Nephron progenitor cell (in vitro differentiated cells): ENCODE measurements around the gene DDX6.
A peak's percentile ranks its signal among the peaks of the same experiment; 100 is the strongest.

Source experiments
- DNase-seq: peaks from one replicate; pipeline ENCODE4 v3.0.0; 2021
- H3K27ac Mint-ChIP-seq: 2 replicates; pipeline ENCODE4 v1.8.0; 2021; ENCODE audit warnings: mild to moderate bottlenecking, moderate library complexity, mixed read lengths
- H3K27me3 Mint-ChIP-seq: 2 replicates; pipeline ENCODE4 v1.8.0; 2021; ENCODE audit warnings: mild to moderate bottlenecking, low read depth, mixed read lengths; ENCODE audit not compliant: poor library complexity
- H3K36me3 Mint-ChIP-seq: 2 replicates; pipeline ENCODE4 v1.8.0; 2021; ENCODE audit warnings: low read depth, mixed read lengths
- H3K4me1 Mint-ChIP-seq: 2 replicates; pipeline ENCODE4 v1.8.0; 2021; ENCODE audit warnings: mixed read lengths
- H3K4me3 Mint-ChIP-seq: 2 replicates; pipeline ENCODE4 v1.8.0; 2021; ENCODE audit warnings: mild to moderate bottlenecking, moderate library complexity, mixed read lengths
- H3K9me3 Mint-ChIP-seq: 2 replicates; pipeline ENCODE4 v1.8.0; 2021; ENCODE audit warnings: mild to moderate bottlenecking, moderate library complexity, mixed read lengths
- CTCF ChIP-seq: fragments of 200-600 bp; sonication (generic); IDR thresholded peaks from 2 replicates; pipeline ENCODE4 v1.5.0; 2021; ENCODE audit warnings: antibody characterized with exemption

The DDX6 gene

DNA sequence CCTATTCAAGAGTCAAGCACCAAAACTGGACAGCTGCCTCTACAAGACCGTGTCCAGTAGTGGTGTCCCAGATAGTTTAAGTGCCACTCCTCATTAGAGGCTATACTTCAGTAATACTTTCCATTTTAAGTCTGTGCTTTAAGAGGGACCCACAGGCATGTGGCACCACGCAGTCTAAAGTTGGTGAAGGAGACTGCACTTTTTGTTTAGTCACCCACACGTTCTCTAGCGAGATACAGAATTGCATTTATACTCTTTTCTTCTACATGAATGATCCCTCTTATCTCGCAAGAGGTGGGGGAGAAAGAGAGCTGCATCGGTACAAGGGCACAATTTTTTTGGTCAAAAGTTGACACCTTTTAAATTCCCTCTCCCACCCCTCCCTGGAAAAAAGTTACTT, 41.5 kb downstream of the DDX6 start:
- Mint-ChIP-seq H3K27ac (no peak overlapping the region), H3K4me1 (no peaks in the 10 kb centered on the region), H3K36me3 (peaks cover 41% of the 10 kb centered on the region), H3K27me3 (no peaks in the 10 kb centered on the region), H3K4me3 (no peak overlapping the region), H3K9me3 (no peaks in the 10 kb centered on the region)
- no peak for TF ChIP-seq CTCF
- DNase-seq, result no peak

DNA sequence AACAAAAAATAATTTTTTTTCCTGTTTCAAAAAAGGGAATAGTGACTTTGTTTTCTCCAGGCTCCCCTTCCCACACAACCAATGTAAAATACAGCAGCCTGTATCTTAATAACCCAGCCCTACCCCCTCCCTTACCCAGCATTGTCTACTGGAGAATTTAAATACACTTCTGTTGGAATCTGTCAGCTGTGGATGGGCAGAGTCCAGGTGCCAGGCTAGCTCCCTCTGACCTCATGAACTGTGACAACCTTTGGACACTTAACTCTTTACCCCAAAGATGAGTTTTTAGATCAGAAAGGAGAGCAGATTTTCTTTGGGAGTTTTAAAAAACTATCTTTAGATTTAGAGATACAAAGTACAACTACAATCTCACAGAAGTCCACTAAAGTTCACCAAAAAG, 42.9 kb downstream of the DDX6 start:
- Mint-ChIP-seq H3K4me1 (no peaks in the 10 kb centered on the region), H3K4me3 (no peak overlapping the region), H3K36me3 (peaks cover 32% of the 10 kb centered on the region), H3K9me3 (no peaks in the 10 kb centered on the region), H3K27me3 (no peaks in the 10 kb centered on the region), H3K27ac (peak overlapping the region; percentile 60)
- DNase-seq, result no peak
- TF ChIP-seq CTCF, result no peak

DNA sequence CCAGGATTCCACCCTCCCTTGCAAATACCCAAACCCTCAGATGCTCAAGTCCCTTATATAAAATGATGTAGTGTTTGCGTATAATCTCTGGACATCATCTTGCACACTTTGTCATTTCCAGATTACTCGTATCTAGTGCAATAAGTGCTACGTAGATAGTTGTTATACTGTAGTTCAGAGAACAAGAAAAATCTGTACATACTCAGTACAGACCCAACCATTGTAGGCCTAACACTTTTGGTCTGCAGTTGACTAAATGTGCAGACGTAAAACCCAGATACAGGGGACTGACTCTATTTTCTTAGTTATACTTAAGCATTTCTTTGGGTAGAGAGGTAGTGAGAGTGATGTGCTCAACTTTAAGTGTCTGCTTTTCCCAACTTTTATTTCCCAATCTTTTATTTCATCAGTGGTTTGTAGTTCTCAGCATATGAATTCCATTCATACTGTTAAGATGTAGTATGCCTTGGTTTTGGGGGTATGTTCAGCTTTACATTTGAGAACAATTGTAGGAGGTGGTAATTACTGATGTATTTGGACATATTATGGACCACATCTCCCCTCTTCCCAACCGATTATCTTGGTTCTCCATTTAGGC, 43.9 kb downstream of the DDX6 start:
- Mint-ChIP-seq H3K4me3 (no peak overlapping the region), H3K27ac (peak overlapping the region; percentile 60), H3K9me3 (no peaks in the 10 kb centered on the region), H3K27me3 (no peaks in the 10 kb centered on the region), H3K4me1 (no peaks in the 10 kb centered on the region), H3K36me3 (peaks cover 24% of the 10 kb centered on the region)
- no peak for DNase-seq
- TF ChIP-seq CTCF, result no peak

- no peaks in the 10 kb centered on the region for H3K36me3 Mint-ChIP-seq
- TF ChIP-seq CTCF, result no peak
- no peak overlapping the region for H3K4me3 Mint-ChIP-seq
Observed at GRCh38 chr11:118744046-118744445, 46.9 kb downstream of the DDX6 start.

DNA sequence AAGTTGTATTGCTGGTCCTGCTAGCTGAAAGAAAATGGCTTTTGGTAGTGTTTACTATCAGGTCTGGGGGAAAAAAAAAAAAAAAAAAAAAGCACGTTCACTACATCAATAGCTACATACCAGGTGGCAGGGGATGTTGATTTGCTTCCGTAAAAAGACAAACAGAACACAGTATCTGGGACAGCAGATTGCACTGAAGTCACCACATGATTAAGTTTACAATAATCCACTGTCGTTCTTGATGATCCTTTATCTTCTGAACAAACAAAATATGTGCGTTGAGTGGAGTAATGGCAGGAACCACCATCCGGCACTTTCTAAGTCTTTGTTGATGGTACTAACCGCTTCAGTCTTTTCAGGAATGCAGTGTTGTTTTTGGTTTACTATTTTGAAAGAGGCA, 48.7 kb downstream of the DDX6 start:
- H3K9me3 Mint-ChIP-seq, result peaks cover 6% of the 10 kb centered on the region
- DNase-seq, result no peak
- no peak overlapping the region for H3K27ac Mint-ChIP-seq
- no peaks in the 10 kb centered on the region for H3K4me1 Mint-ChIP-seq
- peaks cover 3% of the 10 kb centered on the region for H3K27me3 Mint-ChIP-seq
- no peaks in the 10 kb centered on the region for H3K36me3 Mint-ChIP-seq
- no peak overlapping the region for H3K4me3 Mint-ChIP-seq
- no peak for TF ChIP-seq CTCF

More at GRCh38 chr11:118744046-118744445, 46.9 kb downstream of the DDX6 start:
- Mint-ChIP-seq H3K4me1 (no peaks in the 10 kb centered on the region), H3K27me3 (peaks cover 3% of the 10 kb centered on the region), H3K27ac (no peak overlapping the region), H3K9me3 (no peaks in the 10 kb centered on the region)
- no peak for DNase-seq

DNA sequence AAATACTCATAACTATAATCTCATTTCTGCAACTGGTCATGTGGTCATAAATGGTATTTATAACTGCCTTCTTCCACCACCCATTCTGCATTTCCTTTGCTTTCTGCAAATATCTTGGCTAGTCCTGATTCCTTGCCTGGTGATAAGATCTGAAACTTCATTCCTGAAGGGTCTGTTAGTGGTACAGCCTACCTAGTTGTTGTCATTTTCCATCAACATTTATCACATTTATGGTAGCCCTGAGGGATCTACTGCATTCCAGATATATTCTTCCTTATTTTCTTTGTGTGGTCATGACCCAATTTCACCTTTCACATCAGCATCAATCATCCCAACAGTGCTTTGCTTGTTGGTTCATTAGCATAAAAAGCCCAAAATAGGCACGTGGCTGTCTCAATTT, 50.1 kb downstream of the DDX6 start:
- H3K4me1 Mint-ChIP-seq, result no peaks in the 10 kb centered on the region
- peaks cover 6% of the 10 kb centered on the region for H3K9me3 Mint-ChIP-seq
- H3K27ac Mint-ChIP-seq, result no peak overlapping the region
- DNase-seq, result no peak
- no peak overlapping the region for H3K4me3 Mint-ChIP-seq
- peaks cover 3% of the 10 kb centered on the region for H3K27me3 Mint-ChIP-seq
- H3K36me3 Mint-ChIP-seq, result no peaks in the 10 kb centered on the region
- no peak for TF ChIP-seq CTCF
